Measurements from ENCODE around the gene SPATA16. TPM values are rescaled to one million over a fixed set of nuclear protein-coding genes. Genes with fewer than 3 reads are reported as not detected.

Gene SPATA16
- total and polyA plus RNA-seq, 7 donors, result not detected

GRCh38 chr3:172919297-172919683, 221.7 kb downstream of the SPATA16 start:
- TF ChIP-seq CTCF (IDR thresholded peaks at IDR 0.05) (no peak), POLR2AphosphoS5 (IDR thresholded peaks at IDR 0.05) (no peak), POLR2A (IDR thresholded peaks at IDR 0.05) (no peak), EP300 (IDR thresholded peaks at IDR 0.05) (no peak)
- H3K27ac ChIP-seq, result no peak overlapping the region

GRCh38 chr3:172918568-172919296, 222.3 kb downstream of the SPATA16 start:
- WGBS, 2 donors, result 60 to 64% methylated on average over 3 of the region's 3 CpGs
- no peaks in the 10 kb centered on the region for H3K4me1 ChIP-seq
- no peaks in the 10 kb centered on the region for H3K36me3 ChIP-seq
- no peak overlapping the region for H3K27ac ChIP-seq
- DNase-seq, result no peak
- H3K9me3 ChIP-seq, result no peaks in the 10 kb centered on the region
- no peaks in the 10 kb centered on the region for H3K27me3 ChIP-seq
- no peak overlapping the region for H3K4me3 ChIP-seq
- intact Hi-C loops (cut with DNase I), result no loop called here
- TF ChIP-seq POLR2A (IDR thresholded peaks at IDR 0.05) (no peak), POLR2AphosphoS5 (IDR thresholded peaks at IDR 0.05) (no peak), CTCF (IDR thresholded peaks at IDR 0.05) (no peak), EP300 (IDR thresholded peaks at IDR 0.05) (no peak)

More at GRCh38 chr3:172919297-172919683, 221.7 kb downstream of the SPATA16 start:
- Histone ChIP-seq H3K9me3 (no peaks in the 10 kb centered on the region), H3K27me3 (no peaks in the 10 kb centered on the region), H3K36me3 (no peaks in the 10 kb centered on the region), H3K4me1 (no peaks in the 10 kb centered on the region), H3K4me3 (no peak overlapping the region)
- no peak for DNase-seq
- 26 to 77% methylated on average over 2 of the region's 2 CpGs for WGBS, 2 donors
- intact Hi-C loops (cut with DNase I), result no loop called here

GRCh38 chr3:172918165-172918564, 222.9 kb downstream of the SPATA16 start:
- Histone ChIP-seq H3K27ac (no peak overlapping the region), H3K27me3 (no peaks in the 10 kb centered on the region), H3K4me1 (no peaks in the 10 kb centered on the region), H3K9me3 (no peaks in the 10 kb centered on the region), H3K36me3 (no peaks in the 10 kb centered on the region), H3K4me3 (no peak overlapping the region)
- TF ChIP-seq POLR2A (IDR thresholded peaks at IDR 0.05), result no peak
- no peak for TF ChIP-seq CTCF (IDR thresholded peaks at IDR 0.05)
- no peak for TF ChIP-seq EP300 (IDR thresholded peaks at IDR 0.05)
- no peak for TF ChIP-seq POLR2AphosphoS5 (IDR thresholded peaks at IDR 0.05)
- 8 to 41% methylated on average over 3 of the region's 3 CpGs for WGBS, 2 donors
- DNase-seq, result no peak
- intact Hi-C loops (cut with DNase I), result no loop called here

GRCh38 chr3:172915911-172916514, 225.0 kb downstream of the SPATA16 start:
- 15 to 54% methylated on average over 1 of the region's 1 CpG for whole genome bisulfite sequencing, 2 donors
- Histone ChIP-seq H3K4me1 (no peaks in the 10 kb centered on the region), H3K4me3 (no peak overlapping the region), H3K9me3 (no peaks in the 10 kb centered on the region), H3K27me3 (no peaks in the 10 kb centered on the region), H3K27ac (no peak overlapping the region), H3K36me3 (no peaks in the 10 kb centered on the region)
- TF ChIP-seq POLR2A (IDR thresholded peaks at IDR 0.05) (no peak), EP300 (IDR thresholded peaks at IDR 0.05) (no peak), POLR2AphosphoS5 (IDR thresholded peaks at IDR 0.05) (no peak), CTCF (IDR thresholded peaks at IDR 0.05) (no peak)
- DNase-seq, result no peak
- intact Hi-C loops (cut with DNase I), result no loop called here

Measured in sigmoid colon (tissue), 7 donors.